HL-60/S4 treated with retinoic acid at 250 ng/mL for 4 days and 3 days (cell line): ENCODE results near the gene B9D1.

Experiments
- in situ Hi-C: fragments of 300-500 bp; cut with MboI; formaldehyde crosslinking; loops from 2 replicates; pipeline ENCODE4 v1.7.0; 2022; ENCODE audit warnings: low sequenced_read_pairs

The B9D1 gene

GRCh38 chr17:19377602-19378415, 15.3 kb upstream of the B9D1 start:
- in situ Hi-C loops = no loop called here

- in situ Hi-C loops = no loop called here
Measured at GRCh38 chr17:19376811-19377210, 14.3 kb upstream of the B9D1 start.

- in situ Hi-C loops = no loop called here
Measured at GRCh38 chr17:19375732-19376131, 13.2 kb upstream of the B9D1 start.

GRCh38 chr17:19374136-19374535, 11.6 kb upstream of the B9D1 start:
- in situ Hi-C loops = loop anchor here (25.0 kb wide), 1 partner anchor 388 kb away; no protein-coding TSS in a partner anchor

GRCh38 chr17:19372866-19373504, 10.5 kb upstream of the B9D1 start:
- in situ Hi-C loops = loop anchor here (25.0 kb wide), 1 partner anchor 389 kb away; no protein-coding TSS in a partner anchor

GRCh38 chr17:19372439-19372838, 9.9 kb upstream of the B9D1 start:
- in situ Hi-C loops = loop anchor here (25.0 kb wide), 1 partner anchor 390 kb away; no protein-coding TSS in a partner anchor

- in situ Hi-C loops = loop anchor here (25.0 kb wide), 1 partner anchor 390 kb away; no protein-coding TSS in a partner anchor
Measured at GRCh38 chr17:19372011-19372370, 9.5 kb upstream of the B9D1 start.

- in situ Hi-C loops = loop anchor here (25.0 kb wide), 1 partner anchor 391 kb away; no protein-coding TSS in a partner anchor
Measured at GRCh38 chr17:19371259-19372010, 8.9 kb upstream of the B9D1 start.

- in situ Hi-C loops = loop anchor here (25.0 kb wide), 1 partner anchor 392 kb away; no protein-coding TSS in a partner anchor
Measured at GRCh38 chr17:19370493-19370960, 8.0 kb upstream of the B9D1 start.

GRCh38 chr17:19369846-19370492, 7.4 kb upstream of the B9D1 start:
- in situ Hi-C loops = loop anchor here (5.0 to 25.0 kb wide), 2 partner anchors 77 to 392 kb away; no protein-coding TSS in a partner anchor

- in situ Hi-C loops = loop anchor here (5.0 to 25.0 kb wide), 2 partner anchors 78 to 393 kb away; no protein-coding TSS in a partner anchor
Measured at GRCh38 chr17:19369107-19369778, 6.7 kb upstream of the B9D1 start.

- in situ Hi-C loops = loop anchor here (5.0 to 25.0 kb wide), 2 partner anchors 79 to 394 kb away; no protein-coding TSS in a partner anchor
Measured at GRCh38 chr17:19368229-19368628, 5.7 kb upstream of the B9D1 start.

- in situ Hi-C loops = loop anchor here (5.0 to 25.0 kb wide), 2 partner anchors 81 to 396 kb away; no protein-coding TSS in a partner anchor
Measured at GRCh38 chr17:19366637-19366972, 4.1 kb upstream of the B9D1 start.

GRCh38 chr17:19365833-19366636, 3.5 kb upstream of the B9D1 start:
- in situ Hi-C loops = loop anchor here (5.0 to 25.0 kb wide), 2 partner anchors 81 to 396 kb away; no protein-coding TSS in a partner anchor

GRCh38 chr17:19365499-19365817, 2.9 kb upstream of the B9D1 start:
- in situ Hi-C loops = loop anchor here (5.0 to 25.0 kb wide), 2 partner anchors 82 to 397 kb away; no protein-coding TSS in a partner anchor

- in situ Hi-C loops = loop anchor here (5.0 to 25.0 kb wide), 2 partner anchors 82 to 397 kb away; no protein-coding TSS in a partner anchor
Measured at GRCh38 chr17:19364699-19365498, 2.4 kb upstream of the B9D1 start.

- in situ Hi-C loops = loop anchor here (25.0 kb wide), 1 partner anchor 399 kb away; no protein-coding TSS in a partner anchor
Measured at GRCh38 chr17:19363460-19364035, 1.0 kb upstream of the B9D1 start.

- in situ Hi-C loops = loop anchor here (25.0 kb wide), 1 partner anchor 399 kb away; no protein-coding TSS in a partner anchor
Measured at GRCh38 chr17:19363114-19363438, 553 bp upstream of the B9D1 start.
